ENCODE data around the gene ATP6V0B.

Gene ATP6V0B

DNA sequence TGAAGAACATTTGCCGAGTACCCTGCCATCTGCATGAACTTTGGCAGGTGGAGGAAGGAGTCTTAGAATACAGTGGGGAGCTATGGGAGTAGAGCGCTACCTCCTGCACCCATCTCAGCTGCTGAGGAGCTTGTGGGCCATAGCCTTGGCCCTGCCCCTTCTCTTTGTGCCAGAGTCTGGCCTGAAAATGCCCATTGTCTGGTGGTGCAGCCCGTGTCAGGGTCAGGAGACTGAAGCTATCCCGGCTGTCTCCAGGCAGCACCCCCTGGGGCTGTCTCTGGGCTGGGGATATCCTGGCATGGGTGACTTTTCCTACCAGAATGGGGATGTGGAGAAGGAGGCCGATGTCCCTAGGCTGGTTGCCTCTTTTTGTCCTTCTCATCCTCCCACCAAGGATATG is 20.7 kb upstream of the ATP6V0B start:
- no peak for TF ChIP-seq CTCF (IDR thresholded peaks at IDR 0.05; ENCODE audit: low read depth, low read length, missing control alignments)
- no peak overlapping the region for H3K4me3 ChIP-seq (ENCODE audit: low read depth, low read length)

DNA sequence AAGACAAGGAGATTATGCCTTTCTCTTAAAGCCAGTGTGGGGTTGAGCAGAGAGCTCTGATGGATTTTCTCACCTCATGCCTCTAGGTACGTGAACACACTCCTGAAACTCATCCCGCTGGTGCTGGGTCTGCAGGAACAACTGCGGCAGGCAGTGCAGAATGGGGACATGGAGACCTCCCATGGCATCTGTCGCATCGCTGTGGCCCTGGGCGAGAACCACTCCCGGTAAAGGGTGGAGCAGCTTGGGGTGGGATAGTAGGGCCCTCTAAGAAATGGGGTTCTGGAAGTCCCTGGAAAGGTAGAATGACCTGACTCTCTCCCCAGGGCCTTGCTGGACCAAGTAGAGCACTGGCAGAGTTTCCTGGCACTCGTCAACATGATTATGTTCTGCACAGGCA is 18.5 kb upstream of the ATP6V0B start:
- no peak overlapping the region for H3K4me3 ChIP-seq (ENCODE audit: low read depth, low read length)
- DNase-seq (ENCODE audit: low read depth), result no peak
- no peak for TF ChIP-seq CTCF (IDR thresholded peaks at IDR 0.05; ENCODE audit: low read depth, low read length, missing control alignments)

More for the DNA sequence above, 20.7 kb upstream of the ATP6V0B start:
- DNase-seq (ENCODE audit: low read depth), result no peak

GRCh38 chr1:43957407-43958040 is 17.2 kb upstream of the ATP6V0B start:
- no peak for TF ChIP-seq CTCF (IDR thresholded peaks at IDR 0.05; ENCODE audit: low read depth, low read length, missing control alignments)
- DNase-seq (ENCODE audit: low read depth), result no peak
- no peak overlapping the region for H3K4me3 ChIP-seq (ENCODE audit: low read depth, low read length)

DNA sequence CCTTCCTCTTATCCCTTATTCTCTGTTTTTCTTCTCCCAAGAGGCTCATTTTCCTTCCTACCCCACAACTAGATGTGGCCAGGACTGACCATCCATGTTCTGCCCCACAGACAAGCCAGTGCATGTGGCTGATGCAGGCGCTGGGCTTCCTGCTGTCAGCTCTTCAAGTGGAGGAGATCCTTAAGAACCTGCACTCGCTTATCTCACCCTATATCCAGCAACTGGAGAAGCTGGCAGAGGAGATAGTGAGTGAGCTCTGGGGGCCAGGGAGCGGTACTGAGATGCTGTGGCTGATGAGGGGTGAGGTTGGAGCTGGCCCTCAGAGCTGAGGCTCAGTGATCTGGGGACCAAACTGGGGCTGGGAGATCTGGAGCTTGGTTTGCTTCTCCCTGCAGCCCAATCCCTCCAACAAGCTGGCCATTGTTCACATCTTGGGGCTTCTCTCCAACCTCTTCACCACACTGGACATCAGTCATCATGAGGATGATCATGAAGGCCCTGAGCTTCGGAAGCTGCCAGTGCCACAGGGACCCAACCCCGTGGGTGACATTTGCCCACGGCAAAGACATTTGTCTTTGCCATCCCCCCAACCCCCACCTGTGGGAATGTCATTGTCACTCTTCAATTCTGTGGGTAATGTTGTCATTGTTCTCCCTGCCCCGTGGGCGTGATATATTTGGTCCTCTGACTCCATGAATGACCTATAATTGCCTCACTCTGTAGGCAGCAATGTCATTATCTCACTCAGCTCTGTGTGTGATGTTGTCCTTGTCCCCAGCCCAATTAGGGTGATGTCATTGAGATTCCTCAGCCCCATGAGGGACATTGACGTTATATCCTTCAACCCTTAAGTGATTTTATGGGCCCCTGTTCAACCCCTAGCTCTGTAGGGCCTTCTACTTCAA is 16.2 kb upstream of the ATP6V0B start:
- TF ChIP-seq CTCF (IDR thresholded peaks at IDR 0.05; ENCODE audit: low read depth, low read length, missing control alignments), result no peak
- no peak for DNase-seq (ENCODE audit: low read depth)

DNA sequence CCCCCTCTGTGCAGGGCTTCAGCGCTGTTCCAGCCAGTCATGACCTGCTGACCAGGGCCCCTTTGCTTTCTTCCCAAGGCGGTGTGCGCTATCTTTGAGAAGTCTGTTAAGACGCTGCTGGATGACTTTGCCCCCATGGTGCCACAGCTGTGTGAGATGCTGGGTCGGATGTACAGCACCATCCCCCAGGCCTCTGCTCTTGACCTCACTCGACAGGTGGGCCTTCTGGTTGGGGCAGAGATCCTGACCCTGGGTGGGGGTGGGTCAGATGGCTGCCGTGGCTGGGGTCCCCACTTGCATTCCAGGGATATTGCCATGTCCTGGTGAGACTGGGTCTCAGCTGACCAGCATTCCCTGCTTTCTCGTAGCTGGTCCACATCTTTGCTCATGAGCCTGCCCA is 14.0 kb upstream of the ATP6V0B start:
- H3K4me3 ChIP-seq (ENCODE audit: low read depth, low read length), result no peak overlapping the region
- TF ChIP-seq CTCF (IDR thresholded peaks at IDR 0.05; ENCODE audit: low read depth, low read length, missing control alignments), result no peak

More for the DNA sequence above, 16.2 kb upstream of the ATP6V0B start:
- H3K4me3 ChIP-seq (ENCODE audit: low read depth, low read length), result no peak overlapping the region

GRCh38 chr1:43961692-43962091 is 13.1 kb upstream of the ATP6V0B start:
- no peak overlapping the region for H3K4me3 ChIP-seq (ENCODE audit: low read depth, low read length)
- DNase-seq (ENCODE audit: low read depth), result no peak
- TF ChIP-seq CTCF (IDR thresholded peaks at IDR 0.05; ENCODE audit: low read depth, low read length, missing control alignments), result no peak

More for the DNA sequence above, 14.0 kb upstream of the ATP6V0B start:
- DNase-seq (ENCODE audit: low read depth), result no peak
